Measurements from ENCODE around the gene PDK3. TPM values are rescaled to one million over a fixed set of nuclear protein-coding genes. Genes with fewer than 3 reads are reported as not detected.

PDK3 gene
- total RNA-seq, 6 donors from 2014 or later: 9.2 to 29.5 (median 15.0) TPM

DNA sequence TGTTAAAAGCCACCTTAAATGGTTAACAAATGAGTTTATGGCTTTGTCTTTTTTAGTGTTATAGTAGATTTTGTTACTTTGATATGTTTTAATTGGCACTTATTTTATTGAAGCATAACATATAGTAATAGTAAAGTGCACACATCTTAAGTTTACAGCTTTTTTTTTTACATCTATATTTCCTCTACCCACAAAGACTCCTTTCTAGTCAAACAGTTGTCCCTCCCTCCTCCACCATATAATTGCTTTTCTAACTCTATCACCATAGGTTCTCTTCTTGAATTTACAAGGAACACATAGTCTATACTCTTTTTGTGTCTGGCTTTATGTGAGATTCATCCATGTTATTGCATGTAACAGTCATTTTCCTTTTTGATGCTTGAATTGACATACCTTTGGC is 71.5 kb downstream of the PDK3 start:
- Histone ChIP-seq H3K27ac (no peak overlapping the region), H3K9me3 (no peaks in the 10 kb centered on the region), H3K36me3 (peaks cover 0 to 3% (median 0%) of the 10 kb centered on the region in 4 donors), H3K27me3 (no peaks in the 10 kb centered on the region), H3K4me1 (no peaks in the 10 kb centered on the region), H3K4me3 (no peak overlapping the region)
- ATAC-seq (ENCODE audit: low FRiP score in 2 of 2): no peak
- TF ChIP-seq POLR2A (IDR thresholded peaks at IDR 0.05): no peak
- TF ChIP-seq, protein P1, sequence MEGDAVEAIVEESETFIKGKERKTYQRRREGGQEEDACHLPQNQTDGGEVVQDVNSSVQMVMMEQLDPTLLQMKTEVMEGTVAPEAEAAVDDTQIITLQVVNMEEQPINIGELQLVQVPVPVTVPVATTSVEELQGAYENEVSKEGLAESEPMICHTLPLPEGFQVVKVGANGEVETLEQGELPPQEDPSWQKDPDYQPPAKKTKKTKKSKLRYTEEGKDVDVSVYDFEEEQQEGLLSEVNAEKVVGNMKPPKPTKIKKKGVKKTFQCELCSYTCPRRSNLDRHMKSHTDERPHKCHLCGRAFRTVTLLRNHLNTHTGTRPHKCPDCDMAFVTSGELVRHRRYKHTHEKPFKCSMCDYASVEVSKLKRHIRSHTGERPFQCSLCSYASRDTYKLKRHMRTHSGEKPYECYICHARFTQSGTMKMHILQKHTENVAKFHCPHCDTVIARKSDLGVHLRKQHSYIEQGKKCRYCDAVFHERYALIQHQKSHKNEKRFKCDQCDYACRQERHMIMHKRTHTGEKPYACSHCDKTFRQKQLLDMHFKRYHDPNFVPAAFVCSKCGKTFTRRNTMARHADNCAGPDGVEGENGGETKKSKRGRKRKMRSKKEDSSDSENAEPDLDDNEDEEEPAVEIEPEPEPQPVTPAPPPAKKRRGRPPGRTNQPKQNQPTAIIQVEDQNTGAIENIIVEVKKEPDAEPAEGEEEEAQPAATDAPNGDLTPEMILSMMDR (IDR thresholded peaks at IDR 0.05): no peak
- TF ChIP-seq POLR2AphosphoS5 (IDR thresholded peaks at IDR 0.05): no peak
- no peak for TF ChIP-seq EP300 (IDR thresholded peaks at IDR 0.05)
- DNase-seq: no peak

DNA sequence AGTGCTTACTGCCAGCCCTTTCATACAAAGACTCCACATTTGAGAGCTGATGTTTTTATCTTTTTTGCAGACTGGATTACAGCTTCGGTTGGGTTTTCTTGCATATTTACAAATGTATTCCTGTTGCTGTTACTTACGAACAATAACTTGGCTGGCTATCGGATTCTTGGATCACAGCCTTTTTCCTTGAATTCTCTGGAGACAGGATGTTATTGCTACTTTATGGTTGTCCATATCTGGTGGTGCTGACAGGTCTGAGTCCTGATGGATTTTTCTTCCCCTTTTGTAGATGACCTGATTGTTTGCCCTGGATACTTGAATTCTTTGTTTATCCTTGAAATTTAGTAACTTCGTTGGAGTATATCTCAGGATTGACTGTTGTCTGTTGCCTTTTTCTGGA is 77.7 kb downstream of the PDK3 start:
- Histone ChIP-seq H3K27me3 (no peaks in the 10 kb centered on the region), H3K4me3 (no peak overlapping the region), H3K9me3 (no peaks in the 10 kb centered on the region), H3K36me3 (no peaks in the 10 kb centered on the region), H3K4me1 (peaks cover 0 to 8% (median 1%) of the 10 kb centered on the region in 4 donors), H3K27ac (peak overlapping the region in 1 of 4 donors; percentile 58)
- DNase-seq: no peak
- WGBS, 2 donors: 48 to 67% methylated on average over 4 of the region's 4 CpGs
- TF ChIP-seq, protein P1 (IDR thresholded peaks at IDR 0.05): no peak
- TF ChIP-seq POLR2AphosphoS5 (IDR thresholded peaks at IDR 0.05): no peak
- no peak for TF ChIP-seq POLR2A (IDR thresholded peaks at IDR 0.05)
- no peak for TF ChIP-seq EP300 (IDR thresholded peaks at IDR 0.05)
- ATAC-seq (ENCODE audit: low FRiP score in 2 of 2): no peak

DNA sequence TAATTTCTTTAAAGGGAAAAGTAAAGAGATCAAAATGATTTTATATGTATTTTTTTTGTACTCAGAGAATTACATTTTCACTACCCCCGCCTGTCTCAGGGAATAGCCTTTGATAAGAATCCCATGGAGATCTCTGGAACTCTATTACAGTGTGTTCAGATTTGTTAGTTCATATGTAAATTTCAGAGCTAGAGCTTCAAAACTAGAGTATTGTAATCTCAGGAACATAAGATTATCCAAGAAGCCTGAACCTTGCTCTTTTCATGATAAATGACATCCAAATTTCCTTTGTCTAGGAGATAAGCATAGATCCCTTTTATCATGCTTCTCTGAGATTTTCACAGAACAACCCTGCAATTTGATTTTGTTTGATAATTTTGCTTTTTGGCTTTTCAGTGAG is 82.9 kb downstream of the PDK3 start:
- Histone ChIP-seq H3K9me3 (no peaks in the 10 kb centered on the region), H3K27me3 (no peaks in the 10 kb centered on the region), H3K27ac (no peak overlapping the region), H3K4me1 (peaks cover 0 to 6% (median 1%) of the 10 kb centered on the region in 4 donors), H3K36me3 (no peaks in the 10 kb centered on the region), H3K4me3 (no peak overlapping the region)
- no peak for DNase-seq
- 88 to 100% methylated on average over 1 of the region's 1 CpG for WGBS, 2 donors
- no peak for ATAC-seq (ENCODE audit: low FRiP score in 2 of 2)
- TF ChIP-seq POLR2A (IDR thresholded peaks at IDR 0.05): no peak
- TF ChIP-seq POLR2AphosphoS5 (IDR thresholded peaks at IDR 0.05): no peak
- TF ChIP-seq, protein P1 (IDR thresholded peaks at IDR 0.05): no peak
- TF ChIP-seq EP300 (IDR thresholded peaks at IDR 0.05): no peak

DNA sequence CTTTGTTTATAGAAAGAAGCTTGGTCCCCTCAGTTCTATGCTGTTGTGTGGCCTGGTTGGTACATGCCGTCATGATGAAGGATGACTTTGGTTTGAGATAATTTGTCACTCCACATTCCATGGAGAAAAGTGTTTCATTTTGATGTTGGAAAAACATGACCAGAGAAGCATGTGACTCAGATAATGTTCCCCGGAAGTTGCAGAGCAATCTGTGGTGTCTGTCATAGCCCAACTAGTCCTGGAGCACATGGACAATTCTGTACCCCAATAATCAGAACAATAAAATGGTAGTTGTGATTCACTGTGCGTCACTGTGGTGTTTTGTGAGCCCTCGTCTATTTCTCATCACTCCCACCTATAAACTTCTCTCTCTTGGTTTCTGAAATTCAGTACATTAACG is 85.1 kb downstream of the PDK3 start:
- 72 to 84% methylated on average over 5 of the region's 5 CpGs for WGBS, 2 donors
- ATAC-seq (ENCODE audit: low FRiP score in 2 of 2): no peak

DNA sequence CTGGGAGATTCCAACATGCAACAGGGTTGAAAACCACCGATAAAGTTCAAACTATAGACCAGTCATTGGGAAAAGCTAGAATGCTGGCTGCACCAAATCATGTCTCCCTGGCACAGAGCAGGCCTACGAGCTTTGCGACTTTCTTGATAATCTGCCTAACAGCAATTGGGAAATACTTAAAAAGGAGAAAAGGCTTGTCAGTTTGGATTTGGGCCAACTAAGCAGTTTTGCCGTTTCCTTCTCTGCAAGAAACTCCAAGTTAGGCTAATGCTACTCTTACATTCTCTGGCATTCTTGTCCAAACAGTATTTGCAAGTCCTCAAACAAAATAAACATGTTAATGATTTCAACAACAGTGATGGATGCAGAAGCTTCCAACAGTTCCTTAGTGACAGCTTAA is 87.9 kb downstream of the PDK3 start:
- H3K27ac ChIP-seq: no peak overlapping the region
- ATAC-seq (ENCODE audit: low FRiP score in 2 of 2): no peak
- DNase-seq: no peak
- no peaks in the 10 kb centered on the region for H3K27me3 ChIP-seq
- TF ChIP-seq EP300 (IDR thresholded peaks at IDR 0.05) (no peak), POLR2A (IDR thresholded peaks at IDR 0.05) (no peak), POLR2AphosphoS5 (IDR thresholded peaks at IDR 0.05) (no peak)
- TF ChIP-seq, protein P1 (IDR thresholded peaks at IDR 0.05): no peak
- H3K9me3 ChIP-seq: no peaks in the 10 kb centered on the region
- no peaks in the 10 kb centered on the region for H3K36me3 ChIP-seq
- no peak overlapping the region for H3K4me3 ChIP-seq
- WGBS, 2 donors: 36 to 65% methylated on average over 4 of the region's 4 CpGs
- H3K4me1 ChIP-seq: peaks cover 0 to 9% (median 1%) of the 10 kb centered on the region in 4 donors

More for the DNA sequence above, 85.1 kb downstream of the PDK3 start:
- peaks cover 0 to 9% (median 1%) of the 10 kb centered on the region in 4 donors for H3K4me1 ChIP-seq
- H3K36me3 ChIP-seq: no peaks in the 10 kb centered on the region
- TF ChIP-seq POLR2AphosphoS5 (IDR thresholded peaks at IDR 0.05) (no peak), EP300 (IDR thresholded peaks at IDR 0.05) (no peak), POLR2A (IDR thresholded peaks at IDR 0.05) (no peak)
- TF ChIP-seq, protein P1 (IDR thresholded peaks at IDR 0.05): no peak
- DNase-seq: no peak
- H3K4me3 ChIP-seq: no peak overlapping the region
- H3K27me3 ChIP-seq: no peaks in the 10 kb centered on the region
- no peak overlapping the region for H3K27ac ChIP-seq
- no peaks in the 10 kb centered on the region for H3K9me3 ChIP-seq
